ENCODE results near the gene IGFBP5.

IGFBP5 gene

GRCh38 chr2:216735668-216736067 lies 40.3 kb upstream of the IGFBP5 start:
- Histone ChIP-seq H3K36me3 (replicated peaks; ENCODE audit: low read depth, low read length) (no peaks in the 10 kb centered on the region), H3K79me2 (ENCODE audit: low read length) (no peaks in the 10 kb centered on the region), H2AFZ (ENCODE audit: low read depth, low read length) (no peak overlapping the region), H4K20me1 (ENCODE audit: insufficient read depth, low read length) (no peaks in the 10 kb centered on the region), H3K4me3 (ENCODE audit: low read length) (no peak overlapping the region), H3K9me3 (ENCODE audit: insufficient read depth, low read length) (no peaks in the 10 kb centered on the region), H3K27ac (ENCODE audit: low read length) (no peak overlapping the region), H3K9ac (ENCODE audit: low read length) (no peak overlapping the region), H3K4me2 (ENCODE audit: low read length) (no peak overlapping the region), H3K4me1 (ENCODE audit: low read length) (no peaks in the 10 kb centered on the region), H3K27me3 (ENCODE audit: low read depth, low read length) (0 out of 2 replicates have a peak, but pooled peaks cover 3% of the 10 kb centered on the region)
- TF ChIP-seq EZH2phosphoT487 (IDR thresholded peaks at IDR 0.05; ENCODE audit: low read depth) (no peak), CTCF (IDR thresholded peaks at IDR 0.05; ENCODE audit: low read depth, low read length) (no peak)

GRCh38 chr2:216735086-216735485 lies 39.7 kb upstream of the IGFBP5 start:
- Histone ChIP-seq H3K27ac (ENCODE audit: low read length) (no peak overlapping the region), H3K4me3 (ENCODE audit: low read length) (no peak overlapping the region), H3K36me3 (replicated peaks; ENCODE audit: low read depth, low read length) (no peaks in the 10 kb centered on the region), H4K20me1 (ENCODE audit: insufficient read depth, low read length) (no peaks in the 10 kb centered on the region), H3K4me1 (ENCODE audit: low read length) (no peaks in the 10 kb centered on the region), H3K9ac (ENCODE audit: low read length) (no peak overlapping the region), H3K27me3 (ENCODE audit: low read depth, low read length) (0 out of 2 replicates have a peak, but pooled peaks cover 3% of the 10 kb centered on the region), H3K4me2 (ENCODE audit: low read length) (no peak overlapping the region), H2AFZ (ENCODE audit: low read depth, low read length) (no peak overlapping the region), H3K79me2 (ENCODE audit: low read length) (no peaks in the 10 kb centered on the region), H3K9me3 (ENCODE audit: insufficient read depth, low read length) (no peaks in the 10 kb centered on the region)
- TF ChIP-seq CTCF (IDR thresholded peaks at IDR 0.05; ENCODE audit: low read depth, low read length) (no peak), EZH2phosphoT487 (IDR thresholded peaks at IDR 0.05; ENCODE audit: low read depth) (no peak)

GRCh38 chr2:216733046-216733445 lies 37.7 kb upstream of the IGFBP5 start:
- H3K36me3 ChIP-seq (replicated peaks; ENCODE audit: low read depth, low read length): no peaks in the 10 kb centered on the region
- no peaks in the 10 kb centered on the region for H3K4me1 ChIP-seq (ENCODE audit: low read length)
- TF ChIP-seq CTCF (IDR thresholded peaks at IDR 0.05; ENCODE audit: low read depth, low read length): no peak
- no peak for TF ChIP-seq EZH2phosphoT487 (IDR thresholded peaks at IDR 0.05; ENCODE audit: low read depth)
- no peaks in the 10 kb centered on the region for H4K20me1 ChIP-seq (ENCODE audit: insufficient read depth, low read length)
- H3K9ac ChIP-seq (ENCODE audit: low read length): no peak overlapping the region
- H3K9me3 ChIP-seq (ENCODE audit: insufficient read depth, low read length): no peaks in the 10 kb centered on the region
- no peak overlapping the region for H3K4me3 ChIP-seq (ENCODE audit: low read length)
- H3K27me3 ChIP-seq (ENCODE audit: low read depth, low read length): 0 out of 2 replicates have a peak, but pooled peaks cover 3% of the 10 kb centered on the region
- no peak overlapping the region for H3K4me2 ChIP-seq (ENCODE audit: low read length)
- H3K79me2 ChIP-seq (ENCODE audit: low read length): no peaks in the 10 kb centered on the region
- no peak overlapping the region for H2AFZ ChIP-seq (ENCODE audit: low read depth, low read length)
- no peak overlapping the region for H3K27ac ChIP-seq (ENCODE audit: low read length)

- no peak overlapping the region for H3K4me3 ChIP-seq (ENCODE audit: low read length)
- no peak overlapping the region for H2AFZ ChIP-seq (ENCODE audit: low read depth, low read length)
- H3K9ac ChIP-seq (ENCODE audit: low read length): no peak overlapping the region
- H3K4me2 ChIP-seq (ENCODE audit: low read length): no peak overlapping the region
- H3K36me3 ChIP-seq (replicated peaks; ENCODE audit: low read depth, low read length): no peaks in the 10 kb centered on the region
- no peaks in the 10 kb centered on the region for H3K4me1 ChIP-seq (ENCODE audit: low read length)
- no peak overlapping the region for H3K27ac ChIP-seq (ENCODE audit: low read length)
- H3K79me2 ChIP-seq (ENCODE audit: low read length): no peaks in the 10 kb centered on the region
- H3K9me3 ChIP-seq (ENCODE audit: insufficient read depth, low read length): no peaks in the 10 kb centered on the region
- H3K27me3 ChIP-seq (ENCODE audit: low read depth, low read length): 0 out of 2 replicates have a peak, but pooled peaks cover 3% of the 10 kb centered on the region
- no peak for TF ChIP-seq CTCF (IDR thresholded peaks at IDR 0.05; ENCODE audit: low read depth, low read length)
- TF ChIP-seq EZH2phosphoT487 (IDR thresholded peaks at IDR 0.05; ENCODE audit: low read depth): no peak
- H4K20me1 ChIP-seq (ENCODE audit: insufficient read depth, low read length): no peaks in the 10 kb centered on the region
Observed at GRCh38 chr2:216732334-216732733, 37.0 kb upstream of the IGFBP5 start.
